Left hindlimb (tissue), 1 donor: ENCODE results near the gene ADA.

Experiments
- DNase-seq: peaks from one replicate; pipeline ENCODE4 v3.0.0-alpha.2; 2018

ADA gene

DNA sequence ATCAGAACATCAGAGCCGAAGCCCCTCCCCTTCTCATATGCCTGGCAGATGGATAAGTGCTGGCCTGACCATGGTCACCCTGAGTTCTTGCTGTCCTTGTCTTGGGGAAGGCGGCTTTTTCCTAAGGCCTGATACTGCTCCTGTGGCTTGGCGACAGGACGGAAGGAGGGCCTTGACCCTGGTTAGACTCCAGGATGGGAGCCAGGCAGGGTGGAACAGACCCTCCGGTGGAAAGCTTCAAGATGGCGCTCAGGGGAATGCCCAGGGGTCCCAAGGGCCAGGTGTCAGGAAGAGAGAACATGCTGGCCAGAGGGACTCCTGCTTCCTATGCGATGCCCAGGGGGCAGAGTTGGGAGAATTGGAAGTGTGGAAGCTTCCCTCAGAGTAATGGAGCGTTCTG lies 29.6 kb downstream of the ADA start:
- no peak for DNase-seq

DNA sequence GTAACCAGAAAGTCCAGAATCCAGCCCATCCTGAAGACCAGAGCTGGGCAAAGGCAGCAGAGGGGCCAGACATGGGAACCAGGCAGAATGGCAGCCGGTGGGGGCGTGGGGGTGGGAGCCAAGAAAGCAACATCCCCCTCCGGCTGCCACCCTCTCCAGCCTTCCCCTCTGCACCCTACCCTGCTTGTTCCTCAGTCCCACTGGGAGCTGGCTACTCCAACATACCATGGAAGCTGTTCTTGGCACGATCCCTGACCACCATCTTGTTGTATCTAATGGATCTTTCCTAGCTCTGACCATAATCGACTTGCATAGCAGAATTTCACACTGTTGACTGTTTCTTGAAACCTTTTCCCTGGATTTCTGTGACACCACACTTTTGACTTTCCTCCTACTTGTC lies 30.2 kb downstream of the ADA start:
- DNase-seq: no peak

DNA sequence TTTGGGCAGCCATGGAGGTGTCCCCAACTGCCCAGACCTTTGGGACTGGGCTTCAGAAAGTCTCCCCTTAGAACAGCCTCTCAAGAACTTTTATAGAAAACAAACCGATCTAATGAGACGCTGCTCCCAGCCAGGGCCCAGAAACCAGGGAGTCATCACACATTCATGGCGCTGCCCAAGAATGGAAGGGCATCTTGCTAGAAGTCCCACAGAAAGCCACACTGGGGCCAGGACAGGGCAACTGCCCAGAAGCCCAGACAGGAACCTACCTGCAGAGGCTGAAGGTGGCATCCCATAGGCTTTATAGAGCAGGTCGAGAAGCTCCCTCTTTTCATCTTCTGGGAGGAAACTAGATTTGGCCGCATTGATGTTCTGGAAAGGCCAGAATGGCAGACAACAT lies 31.5 kb downstream of the ADA start:
- DNase-seq: no peak

DNA sequence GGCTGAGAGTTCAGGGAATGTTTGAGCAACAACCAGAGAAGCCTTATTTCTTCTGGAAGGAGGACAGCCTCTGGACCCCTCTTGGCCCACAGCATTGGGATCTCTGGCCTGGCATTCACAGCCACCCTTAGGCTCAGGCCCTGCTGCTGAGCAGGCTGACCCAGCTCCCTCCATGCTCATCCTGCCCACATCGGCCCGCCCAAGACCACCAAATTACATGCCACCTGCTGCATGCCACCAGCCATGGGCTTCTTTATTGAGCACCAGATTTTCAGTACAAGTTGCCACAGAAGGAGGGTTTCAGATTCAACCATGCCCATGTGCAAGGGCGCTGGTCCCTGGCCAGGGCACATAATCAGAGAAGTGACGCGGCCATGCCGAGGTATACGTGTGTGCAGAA lies 32.2 kb downstream of the ADA start:
- no peak for DNase-seq

DNA sequence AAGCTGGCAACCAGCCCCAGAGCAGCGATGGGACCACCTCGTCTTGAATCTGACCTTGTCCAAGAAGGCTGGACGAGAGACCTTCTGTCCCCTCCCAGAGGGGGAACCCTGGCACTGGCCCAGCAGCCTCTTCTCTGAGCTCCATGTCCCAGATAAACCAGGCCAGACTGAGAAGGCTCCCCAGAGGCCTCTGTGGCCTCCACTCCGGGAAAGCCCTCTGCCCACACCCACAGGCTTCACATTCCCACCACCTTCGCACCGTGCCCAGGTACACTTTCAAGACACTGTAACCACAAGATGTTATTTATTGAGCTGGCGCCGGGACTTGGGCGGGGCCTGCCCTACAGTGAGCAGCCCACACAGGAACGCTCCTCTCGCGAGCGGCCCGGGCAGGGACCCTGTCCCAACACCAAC lies 33.2 kb downstream of the ADA start:
- no peak for DNase-seq

GRCh38 chr20:44616604-44616964 lies 34.9 kb downstream of the ADA start:
- no peak for DNase-seq

GRCh38 chr20:44615876-44616603 lies 35.5 kb downstream of the ADA start:
- no peak for DNase-seq

- DNase-seq: no peak
Observed at GRCh38 chr20:44615169-44615791, 36.2 kb downstream of the ADA start.

- DNase-seq: no peak
Observed at GRCh38 chr20:44614525-44614924, 37.0 kb downstream of the ADA start.

GRCh38 chr20:44613575-44613974 lies 37.9 kb downstream of the ADA start:
- DNase-seq: no peak

DNA sequence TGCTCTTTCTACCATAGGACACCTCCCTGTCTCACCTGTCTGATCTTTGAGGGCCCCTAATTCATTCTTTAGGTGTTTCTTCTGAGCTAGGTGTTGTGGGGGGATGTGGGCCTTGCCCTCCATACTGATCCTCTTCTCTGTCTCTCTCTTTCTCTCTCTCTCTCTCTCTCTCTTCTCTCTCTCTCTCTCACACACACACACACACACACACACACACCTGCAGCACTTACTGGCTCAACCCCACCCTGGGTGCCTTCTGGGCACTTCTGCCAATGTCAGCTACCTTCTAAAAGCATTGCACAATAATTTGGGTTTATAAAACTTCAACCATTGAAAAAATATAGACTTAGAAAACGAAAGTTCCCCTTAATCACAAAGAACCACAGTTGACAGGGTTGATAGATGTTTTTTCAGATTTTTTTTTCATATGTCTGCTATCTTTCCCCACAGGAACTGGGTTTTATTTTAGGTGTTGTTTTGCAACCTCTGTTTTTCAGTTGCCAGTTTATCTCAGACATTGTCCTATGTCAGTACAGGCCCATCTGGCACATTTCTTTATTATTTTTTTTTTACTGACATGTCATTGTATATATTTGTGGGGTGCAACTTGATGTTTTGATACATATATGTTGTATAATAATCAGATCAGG lies 41.1 kb downstream of the ADA start:
- no peak for DNase-seq

GRCh38 chr20:44609516-44610312 lies 41.8 kb downstream of the ADA start:
- peak; percentile 88 for DNase-seq

- DNase-seq: no peak
Observed at GRCh38 chr20:44609006-44609515, 42.4 kb downstream of the ADA start.

DNA sequence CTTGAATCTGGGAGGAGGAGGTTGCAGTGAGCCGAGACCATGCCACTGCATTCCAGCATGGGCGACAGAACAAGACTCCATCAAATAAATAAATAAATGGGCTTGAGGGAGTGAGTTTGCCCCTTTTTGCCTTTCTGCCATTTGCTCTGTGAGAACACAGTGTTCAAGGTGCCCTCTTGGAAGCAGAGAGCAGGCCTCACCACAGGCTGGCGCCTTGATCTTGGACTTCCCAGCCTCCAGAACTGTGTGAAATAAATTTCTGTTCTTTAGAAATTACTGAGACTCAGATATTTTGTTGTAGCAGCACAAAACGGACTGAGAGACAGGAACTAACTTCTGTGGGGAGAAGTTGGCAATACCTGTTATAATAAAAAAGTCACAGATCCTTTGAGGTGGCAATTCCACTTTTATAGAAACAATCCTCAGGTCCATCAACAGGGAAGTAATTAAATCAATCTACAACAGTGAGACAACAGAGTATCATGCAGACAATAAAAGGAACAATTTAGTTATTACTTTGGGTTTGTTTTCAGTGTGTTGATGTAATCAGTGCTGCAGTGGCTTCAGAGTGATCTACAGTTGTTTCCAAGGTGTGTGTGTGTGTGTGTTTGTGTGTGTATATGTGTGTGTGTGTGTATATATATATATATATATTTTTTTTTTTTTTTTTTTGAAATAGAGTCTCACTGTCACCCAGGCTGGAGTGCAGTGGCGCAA lies 44.6 kb downstream of the ADA start:
- DNase-seq: no peak

DNA sequence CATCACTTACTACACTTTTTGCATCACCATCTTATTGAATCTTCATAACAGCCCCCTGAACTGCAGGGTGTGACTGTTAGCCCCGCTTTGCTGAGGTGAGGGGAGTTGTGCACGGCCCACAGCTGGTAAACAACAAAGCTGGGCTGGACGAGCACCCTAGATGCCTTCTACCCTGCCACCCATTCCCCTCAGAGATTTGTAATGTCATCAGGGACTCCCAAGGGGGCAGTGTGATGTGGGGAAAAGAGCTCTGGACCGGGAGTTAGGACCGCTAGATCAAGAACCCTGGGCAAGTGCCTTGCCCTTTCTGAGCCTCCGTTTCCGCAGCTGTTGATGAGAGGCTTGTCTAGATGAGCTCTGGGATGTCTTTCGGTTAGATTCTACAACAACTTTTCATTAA lies 48.2 kb downstream of the ADA start:
- DNase-seq: no peak

DNA sequence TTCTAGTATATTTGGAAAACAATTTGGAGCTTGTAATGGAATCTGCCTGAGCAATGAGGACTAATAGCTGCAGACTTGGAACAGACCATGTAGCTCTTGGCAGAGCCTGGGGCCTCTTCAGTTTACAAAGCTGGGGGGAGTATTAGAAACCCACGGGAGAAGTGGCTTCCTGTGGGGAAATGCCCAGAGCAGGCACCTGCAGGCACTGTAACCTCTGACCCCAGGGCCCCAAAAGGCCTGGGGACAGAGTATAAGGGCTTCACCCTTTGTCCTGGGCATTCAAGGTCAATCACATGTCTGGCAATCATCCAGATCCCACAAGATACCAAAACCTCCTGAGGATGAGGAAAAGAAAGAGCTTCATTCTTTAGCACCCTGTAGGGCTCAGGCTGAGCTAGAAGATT lies 49.7 kb downstream of the ADA start:
- peak; percentile 81 for DNase-seq

DNA sequence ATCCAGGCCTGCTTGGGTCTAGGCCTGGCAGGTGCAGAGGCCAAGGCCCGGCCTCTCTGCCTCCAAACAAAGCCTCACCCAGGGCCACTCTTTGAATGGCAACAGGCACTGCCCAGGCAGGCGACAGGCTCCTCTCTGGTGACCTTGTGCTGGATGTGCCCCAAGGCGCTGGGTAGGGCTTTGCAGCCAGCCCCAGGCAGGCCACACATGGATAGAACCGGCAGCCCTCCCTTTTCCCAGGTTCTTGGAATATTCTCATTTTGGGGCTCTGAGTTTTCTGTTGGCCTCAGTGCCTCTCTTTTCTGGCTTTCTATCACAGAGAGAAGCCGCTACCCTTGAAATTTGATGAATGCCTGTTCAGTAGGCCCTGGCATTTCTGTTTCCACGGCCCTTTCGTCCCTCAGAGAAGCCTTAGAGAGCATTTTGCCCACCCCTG lies 50.2 kb downstream of the ADA start:
- no peak for DNase-seq

GRCh38 chr20:44600758-44601201 lies 50.7 kb downstream of the ADA start:
- DNase-seq: no peak

- DNase-seq: no peak
Observed at GRCh38 chr20:44600301-44600700, 51.2 kb downstream of the ADA start.

DNA sequence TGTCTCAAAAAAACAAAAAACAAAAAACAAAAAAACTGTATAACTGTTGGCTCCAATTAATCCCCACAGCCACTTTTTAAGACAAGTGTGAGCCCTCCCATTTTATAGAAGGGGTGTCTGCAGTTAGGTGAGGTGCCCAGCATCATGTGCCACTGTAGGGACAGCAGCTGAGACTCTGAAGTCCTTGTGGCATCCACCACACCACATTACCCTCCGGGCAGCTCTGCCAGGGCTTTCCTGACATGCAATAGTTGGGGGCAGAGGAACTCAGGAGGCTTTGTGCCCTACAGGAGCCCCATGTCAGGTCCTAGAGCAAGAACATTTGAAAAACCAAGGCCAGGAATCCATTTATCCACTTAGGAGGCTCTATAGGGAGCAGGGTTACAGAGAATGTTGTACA lies 51.8 kb downstream of the ADA start:
- DNase-seq: no peak

DNA sequence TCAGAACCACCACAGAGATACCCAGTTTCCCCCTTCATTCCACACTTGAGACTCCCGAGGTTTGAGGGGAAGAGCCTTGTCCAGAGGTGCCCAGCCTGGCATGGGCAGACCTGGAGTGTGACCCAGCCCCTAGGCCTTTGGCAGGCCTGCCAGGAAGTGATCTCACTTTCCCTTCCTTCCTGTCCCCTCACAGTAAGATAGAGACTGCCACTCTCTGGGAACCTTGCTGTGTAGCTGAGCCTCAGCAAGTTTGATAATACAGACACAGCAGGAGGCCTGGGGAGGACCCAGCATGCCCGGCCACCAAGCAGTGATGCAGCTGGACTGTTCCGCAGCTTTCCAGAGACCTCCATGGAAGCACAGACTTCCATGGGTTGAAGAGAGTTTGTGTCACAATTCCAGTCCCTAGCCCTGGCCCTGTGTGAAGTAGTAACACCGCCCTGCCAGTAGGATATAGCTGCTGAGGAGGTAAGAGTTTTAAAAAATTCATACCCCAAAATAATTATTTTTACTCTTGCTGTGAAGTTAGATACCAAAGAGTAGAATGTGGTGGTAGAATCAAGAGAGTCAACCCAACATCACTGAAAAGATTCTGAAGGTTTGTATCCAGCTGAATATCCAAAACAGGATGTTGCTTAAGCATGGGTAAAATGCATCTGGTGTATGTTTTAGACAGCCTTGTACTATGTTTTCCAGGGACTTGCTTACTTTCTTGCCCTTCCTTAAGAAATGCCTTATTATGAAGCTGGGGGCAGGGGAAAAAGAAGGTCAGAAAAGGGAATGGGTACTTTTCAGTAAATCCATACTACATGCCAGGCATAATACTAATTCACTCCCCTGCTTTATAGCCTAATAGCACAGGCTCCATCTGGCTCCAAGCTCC lies 52.8 kb downstream of the ADA start:
- no peak for DNase-seq

DNA sequence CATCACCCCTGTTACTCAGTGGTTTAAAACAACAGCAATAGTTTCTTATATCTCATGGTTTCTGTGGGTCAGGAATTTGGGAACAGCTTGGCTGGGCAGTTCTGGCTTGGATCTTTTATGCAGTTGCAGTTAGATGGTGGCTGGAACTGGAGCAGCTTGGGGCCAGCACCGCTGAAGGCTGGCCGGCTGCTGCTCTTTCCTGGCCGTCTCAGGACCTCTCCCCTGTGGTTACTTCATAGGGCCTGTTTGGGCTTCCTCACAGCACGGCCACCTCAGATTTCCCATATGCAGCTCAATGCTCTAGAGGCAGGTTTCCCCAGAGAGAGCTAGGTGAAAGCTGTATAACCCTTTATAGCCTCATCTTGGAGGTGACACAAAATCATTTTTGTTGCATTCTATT lies 53.6 kb downstream of the ADA start:
- no peak for DNase-seq
